ENCODE results near the gene PPP1R36.
"Not testable (repeated sequence)": the region's sequence is repeated elsewhere in the genome, so short reads cannot be mapped to it uniquely, and the experiment has no call there.

PPP1R36 gene

GRCh38 chr14:64541261-64541971 is 8.3 kb upstream of the PPP1R36 start:
- peak overlapping the region; percentile 92 for H3K27ac Mint-ChIP-seq
- DNase-seq (ENCODE audit: low spot score in 2 of 2) (peak in 1 of 2 donors; percentile 19), ATAC-seq (ENCODE audit: low read depth) (no peak)
- H3K4me1 Mint-ChIP-seq, result peaks cover 14% of the 10 kb centered on the region
- H3K4me3 Mint-ChIP-seq, result peak overlapping the region; percentile 97
- peaks cover 4% of the 10 kb centered on the region for H3K36me3 Mint-ChIP-seq
- no peaks in the 10 kb centered on the region for H3K27me3 Mint-ChIP-seq
- H3K9me3 Mint-ChIP-seq, result peaks cover 1% of the 10 kb centered on the region

GRCh38 chr14:64541972-64542835 is 7.6 kb upstream of the PPP1R36 start:
- Mint-ChIP-seq H3K4me1 (peaks cover 14% of the 10 kb centered on the region), H3K4me3 (peak overlapping the region; percentile 78), H3K9me3 (peaks cover 1% of the 10 kb centered on the region), H3K36me3 (peaks cover 4% of the 10 kb centered on the region), H3K27me3 (no peaks in the 10 kb centered on the region), H3K27ac (no peak overlapping the region)
- ATAC-seq (ENCODE audit: low read depth), result no peak
- peak; percentile 8 to 17 for DNase-seq (ENCODE audit: low spot score in 2 of 2)

- Mint-ChIP-seq H3K9me3 (peaks cover 1% of the 10 kb centered on the region), H3K27me3 (no peaks in the 10 kb centered on the region), H3K36me3 (peaks cover 4% of the 10 kb centered on the region), H3K4me3 (peak overlapping the region; percentile 78), H3K27ac (no peak overlapping the region), H3K4me1 (peaks cover 14% of the 10 kb centered on the region)
- ATAC-seq (ENCODE audit: low read depth), result no peak
- no peak for DNase-seq (ENCODE audit: low spot score in 2 of 2)
Observed at GRCh38 chr14:64542836-64543201, 6.9 kb upstream of the PPP1R36 start.

DNA sequence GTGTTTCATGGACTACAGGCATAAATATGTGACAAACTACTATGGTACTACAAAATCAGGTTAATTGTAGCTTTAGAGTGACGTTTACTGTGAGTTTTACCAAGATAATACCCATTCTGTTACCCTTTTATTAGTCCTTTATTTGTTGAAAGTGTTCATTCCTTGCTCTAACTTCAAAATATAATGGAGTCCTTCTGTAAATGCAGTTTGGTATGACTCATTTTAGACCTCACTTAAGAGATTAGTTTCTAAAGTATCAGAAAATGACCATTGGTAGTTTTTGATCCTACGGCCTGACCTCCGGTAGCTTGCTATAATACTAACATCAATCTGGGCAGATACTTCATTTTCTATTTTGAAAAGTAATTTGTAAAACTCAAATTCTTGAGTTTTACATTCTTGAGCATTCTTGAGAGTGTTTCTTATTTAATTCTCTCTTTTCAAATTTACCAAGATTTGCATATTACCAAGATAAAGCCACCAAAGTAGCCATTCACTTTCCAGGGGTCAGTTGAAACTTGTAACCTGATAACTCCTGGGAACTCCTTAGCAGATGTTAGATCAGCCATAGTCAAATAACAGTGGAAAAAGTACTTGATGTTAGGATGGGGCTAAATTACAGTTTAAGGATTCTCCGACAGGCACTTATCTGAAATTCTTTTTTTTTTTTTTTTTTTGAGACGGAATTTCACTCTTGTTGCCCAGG is 5.0 kb upstream of the PPP1R36 start:
- no peak overlapping the region for H3K4me3 Mint-ChIP-seq
- DNase-seq (ENCODE audit: low spot score in 2 of 2) (no peak), ATAC-seq (ENCODE audit: low read depth) (no peak)
- no peak overlapping the region for H3K27ac Mint-ChIP-seq
- peaks cover 13% of the 10 kb centered on the region for H3K4me1 Mint-ChIP-seq
- H3K27me3 Mint-ChIP-seq, result peaks cover 2% of the 10 kb centered on the region
- peaks cover 4% of the 10 kb centered on the region for H3K36me3 Mint-ChIP-seq
- H3K9me3 Mint-ChIP-seq, result peaks cover 1% of the 10 kb centered on the region

DNA sequence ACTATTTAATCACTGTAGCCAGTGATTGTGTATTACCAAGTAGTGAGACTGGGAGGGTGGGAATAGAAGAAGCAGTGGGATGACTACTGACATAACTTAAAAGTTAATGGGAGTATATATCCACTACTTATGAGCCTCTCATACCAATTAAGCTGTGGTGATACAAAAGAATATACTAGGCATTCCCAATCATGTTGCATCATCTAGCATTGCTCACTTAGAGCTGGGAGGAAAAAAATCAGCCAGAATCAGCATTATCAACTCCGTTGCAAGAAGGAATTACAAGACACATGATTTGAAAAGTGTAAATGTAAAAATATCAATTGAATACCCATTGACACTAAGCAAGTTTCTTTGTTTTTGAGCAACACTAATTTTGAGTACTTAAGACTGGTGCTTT is 745 bp upstream of the PPP1R36 start:
- DNase-seq (ENCODE audit: low spot score in 2 of 2), result no peak
- Mint-ChIP-seq H3K27me3 (peaks cover 8% of the 10 kb centered on the region), H3K27ac (no peak overlapping the region), H3K4me1 (peaks cover 8% of the 10 kb centered on the region), H3K9me3 (no peaks in the 10 kb centered on the region), H3K4me3 (peak overlapping the region; percentile 64), H3K36me3 (no peaks in the 10 kb centered on the region)
- no peak for ATAC-seq (ENCODE audit: low read depth)

- ATAC-seq (ENCODE audit: low read depth), result no peak
- peaks cover 12% of the 10 kb centered on the region for H3K27me3 Mint-ChIP-seq
- no peak for DNase-seq (ENCODE audit: low spot score in 2 of 2)
- no peaks in the 10 kb centered on the region for H3K36me3 Mint-ChIP-seq
- H3K4me3 Mint-ChIP-seq, result peak overlapping the region; percentile 67
- no peaks in the 10 kb centered on the region for H3K9me3 Mint-ChIP-seq
- H3K27ac Mint-ChIP-seq, result no peak overlapping the region
- peaks cover 8% of the 10 kb centered on the region for H3K4me1 Mint-ChIP-seq
Observed at GRCh38 chr14:64550621-64551333, 1.0 kb downstream of the PPP1R36 start.

DNA sequence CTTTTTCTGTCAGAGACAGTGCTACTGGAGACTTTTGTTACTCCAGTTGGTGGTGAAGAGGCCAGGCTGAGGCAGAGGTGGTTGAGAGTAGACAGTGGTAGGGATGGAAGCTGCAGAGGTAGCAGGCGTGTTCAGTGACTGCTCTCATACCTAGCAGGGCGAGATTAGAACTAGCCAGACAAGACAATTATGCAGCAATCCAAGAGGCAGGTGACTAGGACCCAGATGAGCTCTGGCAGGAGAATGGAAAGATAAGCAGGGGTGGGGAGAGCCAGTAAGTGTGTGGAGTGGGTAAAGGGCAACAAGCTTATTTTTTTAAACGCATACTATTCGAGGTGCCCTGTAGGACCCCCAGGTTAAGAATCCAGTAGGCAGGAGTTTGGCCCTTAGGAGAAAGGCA is 4.8 kb downstream of the PPP1R36 start:
- Mint-ChIP-seq H3K4me3 (no peak overlapping the region), H3K27me3 (peaks cover 10% of the 10 kb centered on the region), H3K9me3 (no peaks in the 10 kb centered on the region), H3K4me1 (peaks cover 4% of the 10 kb centered on the region), H3K27ac (no peak overlapping the region), H3K36me3 (no peaks in the 10 kb centered on the region)
- DNase-seq (ENCODE audit: low spot score in 2 of 2), result no peak
- ATAC-seq (ENCODE audit: low read depth), result no peak

DNA sequence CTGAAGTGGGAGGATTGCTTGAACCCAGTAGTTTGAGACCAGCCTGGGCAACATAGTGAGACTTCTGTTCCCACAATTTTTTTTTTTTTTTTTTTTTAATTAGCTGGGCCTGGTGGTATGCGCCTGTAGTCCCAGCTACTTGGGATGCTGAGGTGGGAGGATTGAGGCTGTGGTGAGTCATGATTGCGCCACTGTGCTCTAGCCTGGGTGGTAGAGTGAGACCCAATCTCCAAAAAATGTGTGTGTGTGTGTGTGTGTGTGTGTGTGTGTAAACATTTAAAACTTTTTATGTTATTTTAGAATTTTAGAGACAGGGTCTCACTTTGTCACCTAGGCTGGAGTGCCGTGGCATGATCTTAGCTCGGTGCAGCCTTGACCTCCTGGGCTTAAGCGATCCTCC is 6.8 kb downstream of the PPP1R36 start:
- DNase-seq (ENCODE audit: low spot score in 2 of 2) (no peak), ATAC-seq (ENCODE audit: low read depth) (no peak)
- H3K27me3 Mint-ChIP-seq, result peaks cover 8% of the 10 kb centered on the region

GRCh38 chr14:64558216-64558615 is 8.5 kb downstream of the PPP1R36 start:
- H3K27ac Mint-ChIP-seq; H3K4me3 Mint-ChIP-seq; ATAC-seq (ENCODE audit: low read depth); H3K27me3 Mint-ChIP-seq; H3K36me3 Mint-ChIP-seq; H3K9me3 Mint-ChIP-seq; DNase-seq (ENCODE audit: low spot score in 2 of 2); H3K4me1 Mint-ChIP-seq: not testable (repeated sequence)

More for the DNA sequence above, 6.8 kb downstream of the PPP1R36 start:
- Mint-ChIP-seq H3K36me3 (no peaks in the 10 kb centered on the region), H3K27ac (no peak overlapping the region), H3K4me1 (no peaks in the 10 kb centered on the region), H3K4me3 (no peak overlapping the region), H3K9me3 (no peaks in the 10 kb centered on the region)

DNA sequence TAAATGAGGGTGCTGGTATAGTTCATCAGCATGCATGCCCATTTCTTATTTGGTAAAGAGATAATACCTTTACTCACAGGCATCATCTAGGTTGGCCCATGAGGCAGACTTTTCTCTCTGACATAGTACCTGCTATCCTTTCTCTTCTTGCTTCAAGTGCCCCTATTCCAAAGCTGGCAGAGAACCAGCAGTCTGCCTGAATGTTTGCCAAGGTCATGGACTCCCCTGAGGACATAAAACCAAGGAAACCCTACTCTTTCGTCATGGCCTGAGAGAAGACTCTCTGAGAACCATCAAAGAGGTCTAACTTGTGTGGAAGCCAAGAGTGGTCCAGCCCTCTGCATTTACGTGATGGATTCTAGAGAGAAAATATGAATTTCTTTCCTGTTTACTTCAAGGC is 11.9 kb downstream of the PPP1R36 start:
- H3K9me3 Mint-ChIP-seq, result no peaks in the 10 kb centered on the region
- no peaks in the 10 kb centered on the region for H3K4me1 Mint-ChIP-seq
- H3K27ac Mint-ChIP-seq, result no peak overlapping the region
- no peaks in the 10 kb centered on the region for H3K36me3 Mint-ChIP-seq
- H3K4me3 Mint-ChIP-seq, result no peak overlapping the region
- peaks cover 5% of the 10 kb centered on the region for H3K27me3 Mint-ChIP-seq
- no peak for ATAC-seq (ENCODE audit: low read depth)
- DNase-seq (ENCODE audit: low spot score in 2 of 2), result no peak

DNA sequence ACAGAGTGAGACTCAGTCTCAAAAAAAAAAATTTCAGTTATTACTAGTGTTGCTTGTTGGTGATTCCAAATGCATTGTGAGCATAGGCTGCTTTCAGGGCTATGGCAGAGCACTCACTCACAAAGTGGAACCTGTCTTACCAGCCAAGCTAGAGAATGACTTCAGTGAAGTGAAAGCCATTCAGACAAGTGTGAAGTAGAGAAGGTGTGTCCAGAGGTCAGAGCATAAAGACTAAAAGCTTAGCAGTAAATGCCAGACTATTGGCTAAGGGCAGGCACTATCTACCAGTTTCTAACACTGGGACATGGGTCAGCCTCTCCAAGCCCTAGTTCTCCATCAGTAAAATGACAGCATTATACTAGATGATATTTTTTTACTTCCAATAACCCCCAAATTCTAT is 12.7 kb downstream of the PPP1R36 start:
- H3K9me3 Mint-ChIP-seq, result no peaks in the 10 kb centered on the region
- no peak for ATAC-seq (ENCODE audit: low read depth)

DNA sequence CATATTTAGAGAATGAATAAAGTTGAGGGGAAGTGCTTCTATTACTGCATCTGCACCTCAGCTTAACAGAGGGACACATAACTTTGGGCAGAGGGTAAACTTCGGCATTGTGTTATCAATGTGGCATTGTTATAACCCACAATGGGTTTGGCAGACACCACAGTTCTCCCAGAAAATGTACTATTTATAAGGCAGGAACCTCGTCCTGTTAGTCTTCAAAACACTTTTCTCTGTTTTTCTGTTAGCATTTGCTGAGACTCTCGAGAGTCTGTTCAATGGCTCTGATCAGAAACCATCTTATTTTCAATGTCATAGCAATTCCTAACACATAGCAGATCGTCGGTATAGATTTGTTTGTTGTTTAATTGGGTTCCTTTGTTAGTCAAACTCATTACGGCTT is 13.9 kb downstream of the PPP1R36 start:
- Mint-ChIP-seq H3K27ac (no peak overlapping the region), H3K4me1 (no peaks in the 10 kb centered on the region), H3K36me3 (no peaks in the 10 kb centered on the region), H3K9me3 (no peaks in the 10 kb centered on the region), H3K27me3 (peaks cover 5% of the 10 kb centered on the region), H3K4me3 (no peak overlapping the region)
- no peak for DNase-seq (ENCODE audit: low spot score in 2 of 2)
- ATAC-seq (ENCODE audit: low read depth), result no peak

More for the DNA sequence above, 12.7 kb downstream of the PPP1R36 start:
- Mint-ChIP-seq H3K4me3 (no peak overlapping the region), H3K36me3 (no peaks in the 10 kb centered on the region), H3K27me3 (peaks cover 5% of the 10 kb centered on the region), H3K27ac (no peak overlapping the region), H3K4me1 (no peaks in the 10 kb centered on the region)
- DNase-seq (ENCODE audit: low spot score in 2 of 2), result no peak

- ATAC-seq (ENCODE audit: low read depth) (no peak), DNase-seq (ENCODE audit: low spot score in 2 of 2) (no peak)
- H3K9me3 Mint-ChIP-seq, result no peaks in the 10 kb centered on the region
- no peaks in the 10 kb centered on the region for H3K36me3 Mint-ChIP-seq
- H3K27ac Mint-ChIP-seq, result no peak overlapping the region
- H3K27me3 Mint-ChIP-seq, result peaks cover 6% of the 10 kb centered on the region
- no peaks in the 10 kb centered on the region for H3K4me1 Mint-ChIP-seq
- H3K4me3 Mint-ChIP-seq, result no peak overlapping the region
Observed at GRCh38 chr14:64566651-64567122, 16.9 kb downstream of the PPP1R36 start.
